HL-60 (cell line): Measurements from ENCODE around the gene NCBP2.

Source experiments
- DNase-seq, 2 experiments: peaks; one replicate each; pipeline ENCODE4 v3.0.0-alpha.2; 2010 to 2020; ENCODE audit warnings: low read depth in 1 of 2, low spot score in 1 of 2
- H3K27ac ChIP-seq: fragments of 250-450 bp; sonication (Bioruptor Pico); replicated peaks from 2 replicates; pipeline ENCODE4 v1.5.1; 2020; ENCODE audit warnings: mild to moderate bottlenecking, moderate library complexity
- H3K27me3 ChIP-seq: fragments of 250-450 bp; sonication (Bioruptor Pico); 2 replicates; pipeline ENCODE4 v1.5.1; 2021; ENCODE audit warnings: mild to moderate bottlenecking, moderate library complexity; ENCODE audit not compliant: insufficient read depth, poor library complexity, severe bottlenecking
- H3K4me3 ChIP-seq: replicated peaks from 2 replicates; pipeline ENCODE4 v1.5.1; 2011; ENCODE audit warnings: mild to moderate bottlenecking, control low read depth, low read length; ENCODE audit not compliant: insufficient read depth
- GABPA ChIP-seq: IDR thresholded peaks from 2 replicates; pipeline ENCODE4 v1.6.1; 2012; ENCODE audit warnings: low read depth
- POLR2AphosphoS5 ChIP-seq: IDR thresholded peaks from 2 replicates; pipeline ENCODE4 v1.6.1; 2012; ENCODE audit warnings: low read depth
- SPI1 ChIP-seq: IDR thresholded peaks from 2 replicates; pipeline ENCODE4 v1.6.1; 2012; ENCODE audit warnings: low read depth, mild to moderate bottlenecking, borderline replicate concordance
- TF ChIP-seq, protein P1 (sequence below): IDR thresholded peaks from 2 replicates; pipeline ENCODE4 v1.6.1; 2012; ENCODE audit warnings: low read depth; ENCODE audit not compliant: insufficient replicate concordance
- TF ChIP-seq, protein P2 (sequence below): IDR thresholded peaks from one replicate; pipeline ENCODE4 v1.5.1; 2011; ENCODE audit warnings: low read length, control low read depth, inconsistent platforms; ENCODE audit not compliant: insufficient read depth

Gene NCBP2

DNA sequence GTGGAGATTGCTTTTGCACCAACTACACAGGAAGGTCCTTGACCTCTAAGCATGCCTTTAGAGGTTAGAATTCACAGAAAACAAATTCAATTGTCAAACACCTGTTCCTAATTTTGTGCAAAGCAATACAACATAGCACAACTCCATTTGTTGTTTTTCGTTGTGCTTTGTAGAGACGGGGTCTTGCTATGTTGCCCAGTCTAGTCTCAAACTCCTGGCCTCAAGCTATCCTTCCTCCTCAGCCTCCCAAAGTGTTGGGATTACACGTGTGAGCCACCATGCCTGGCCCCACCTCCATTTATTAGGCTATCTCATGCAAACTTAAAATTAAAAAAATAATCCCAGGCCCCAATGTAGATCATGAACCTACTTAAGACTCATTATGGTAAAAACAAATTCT, 6.0 kb downstream of the NCBP2 start:
- TF ChIP-seq SPI1 = no peak
- no peak for TF ChIP-seq GABPA
- TF ChIP-seq, protein P1, sequence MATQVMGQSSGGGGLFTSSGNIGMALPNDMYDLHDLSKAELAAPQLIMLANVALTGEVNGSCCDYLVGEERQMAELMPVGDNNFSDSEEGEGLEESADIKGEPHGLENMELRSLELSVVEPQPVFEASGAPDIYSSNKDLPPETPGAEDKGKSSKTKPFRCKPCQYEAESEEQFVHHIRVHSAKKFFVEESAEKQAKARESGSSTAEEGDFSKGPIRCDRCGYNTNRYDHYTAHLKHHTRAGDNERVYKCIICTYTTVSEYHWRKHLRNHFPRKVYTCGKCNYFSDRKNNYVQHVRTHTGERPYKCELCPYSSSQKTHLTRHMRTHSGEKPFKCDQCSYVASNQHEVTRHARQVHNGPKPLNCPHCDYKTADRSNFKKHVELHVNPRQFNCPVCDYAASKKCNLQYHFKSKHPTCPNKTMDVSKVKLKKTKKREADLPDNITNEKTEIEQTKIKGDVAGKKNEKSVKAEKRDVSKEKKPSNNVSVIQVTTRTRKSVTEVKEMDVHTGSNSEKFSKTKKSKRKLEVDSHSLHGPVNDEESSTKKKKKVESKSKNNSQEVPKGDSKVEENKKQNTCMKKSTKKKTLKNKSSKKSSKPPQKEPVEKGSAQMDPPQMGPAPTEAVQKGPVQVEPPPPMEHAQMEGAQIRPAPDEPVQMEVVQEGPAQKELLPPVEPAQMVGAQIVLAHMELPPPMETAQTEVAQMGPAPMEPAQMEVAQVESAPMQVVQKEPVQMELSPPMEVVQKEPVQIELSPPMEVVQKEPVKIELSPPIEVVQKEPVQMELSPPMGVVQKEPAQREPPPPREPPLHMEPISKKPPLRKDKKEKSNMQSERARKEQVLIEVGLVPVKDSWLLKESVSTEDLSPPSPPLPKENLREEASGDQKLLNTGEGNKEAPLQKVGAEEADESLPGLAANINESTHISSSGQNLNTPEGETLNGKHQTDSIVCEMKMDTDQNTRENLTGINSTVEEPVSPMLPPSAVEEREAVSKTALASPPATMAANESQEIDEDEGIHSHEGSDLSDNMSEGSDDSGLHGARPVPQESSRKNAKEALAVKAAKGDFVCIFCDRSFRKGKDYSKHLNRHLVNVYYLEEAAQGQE = no peak
- Histone ChIP-seq H3K4me3 (no peak overlapping the region), H3K27me3 (no peaks in the 10 kb centered on the region), H3K27ac (no peak overlapping the region)
- DNase-seq = no peak

DNA sequence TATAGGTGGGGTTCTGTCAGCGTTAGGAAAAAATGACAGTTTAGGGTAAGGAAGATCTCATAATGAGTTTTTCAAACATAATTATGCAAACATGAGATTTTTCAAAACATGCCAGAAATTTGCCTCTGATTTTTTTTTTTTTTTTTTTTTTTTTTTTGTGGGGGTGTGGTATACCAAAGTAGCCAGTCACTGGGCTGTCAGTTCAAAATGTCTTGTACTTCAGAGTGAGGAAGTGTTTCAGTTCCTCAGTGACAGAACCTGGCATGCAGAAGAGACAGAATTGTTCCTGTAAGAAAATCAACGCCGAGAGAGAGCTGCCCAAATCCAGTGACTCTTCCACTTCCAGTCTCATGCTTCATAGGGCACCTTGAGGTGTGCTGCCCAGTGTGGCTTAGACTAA, 9.7 kb downstream of the NCBP2 start:
- DNase-seq = no peak
- Histone ChIP-seq H3K27ac (no peak overlapping the region), H3K4me3 (no peak overlapping the region), H3K27me3 (no peaks in the 10 kb centered on the region)
- TF ChIP-seq, protein P1 = no peak
- peak; percentile 54; the same call in 1 of the 2 replicates for TF ChIP-seq SPI1

DNA sequence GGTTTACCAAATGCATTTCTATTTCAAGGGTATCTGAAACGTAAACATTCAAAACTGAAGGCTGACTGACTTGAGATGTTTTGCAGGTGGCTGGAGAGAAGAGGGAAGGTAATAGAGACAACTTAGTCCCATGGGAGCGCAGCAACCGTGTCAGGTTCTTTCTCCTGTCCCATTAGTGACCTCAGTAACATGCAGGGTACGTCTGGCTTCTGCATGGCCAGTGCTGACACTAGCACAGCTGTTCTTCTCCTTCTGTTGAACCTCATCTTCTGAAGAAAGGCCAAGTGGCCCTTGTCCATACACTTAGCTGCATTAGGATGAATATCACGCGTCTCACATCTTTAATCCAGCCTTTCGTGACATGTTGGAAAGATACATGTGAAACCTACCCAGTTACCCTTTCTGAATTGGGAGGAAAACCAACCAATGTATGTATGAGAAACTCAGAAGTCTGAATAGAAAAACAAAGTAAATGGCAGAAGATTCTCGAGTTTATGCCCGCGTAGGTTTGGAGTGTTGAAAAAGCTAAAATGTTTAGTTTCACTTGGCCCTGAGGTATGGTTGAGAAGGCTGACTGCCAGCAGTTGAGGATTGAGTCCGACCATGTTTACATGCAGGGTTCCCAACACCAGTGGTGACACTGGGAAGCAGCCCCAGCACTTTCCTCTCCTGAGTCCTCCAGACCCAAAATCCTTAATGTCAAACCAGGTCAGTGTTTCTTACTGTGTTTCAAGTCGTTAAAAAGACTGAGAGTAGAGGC, 10.3 kb downstream of the NCBP2 start:
- Histone ChIP-seq H3K4me3 (no peak overlapping the region), H3K27me3 (no peaks in the 10 kb centered on the region), H3K27ac (no peak overlapping the region)
- no peak for DNase-seq
- TF ChIP-seq, protein P1 = no peak
- TF ChIP-seq SPI1 (no peak), POLR2AphosphoS5 (no peak), GABPA (no peak)
- TF ChIP-seq, protein P2, sequence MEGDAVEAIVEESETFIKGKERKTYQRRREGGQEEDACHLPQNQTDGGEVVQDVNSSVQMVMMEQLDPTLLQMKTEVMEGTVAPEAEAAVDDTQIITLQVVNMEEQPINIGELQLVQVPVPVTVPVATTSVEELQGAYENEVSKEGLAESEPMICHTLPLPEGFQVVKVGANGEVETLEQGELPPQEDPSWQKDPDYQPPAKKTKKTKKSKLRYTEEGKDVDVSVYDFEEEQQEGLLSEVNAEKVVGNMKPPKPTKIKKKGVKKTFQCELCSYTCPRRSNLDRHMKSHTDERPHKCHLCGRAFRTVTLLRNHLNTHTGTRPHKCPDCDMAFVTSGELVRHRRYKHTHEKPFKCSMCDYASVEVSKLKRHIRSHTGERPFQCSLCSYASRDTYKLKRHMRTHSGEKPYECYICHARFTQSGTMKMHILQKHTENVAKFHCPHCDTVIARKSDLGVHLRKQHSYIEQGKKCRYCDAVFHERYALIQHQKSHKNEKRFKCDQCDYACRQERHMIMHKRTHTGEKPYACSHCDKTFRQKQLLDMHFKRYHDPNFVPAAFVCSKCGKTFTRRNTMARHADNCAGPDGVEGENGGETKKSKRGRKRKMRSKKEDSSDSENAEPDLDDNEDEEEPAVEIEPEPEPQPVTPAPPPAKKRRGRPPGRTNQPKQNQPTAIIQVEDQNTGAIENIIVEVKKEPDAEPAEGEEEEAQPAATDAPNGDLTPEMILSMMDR = no peak

DNA sequence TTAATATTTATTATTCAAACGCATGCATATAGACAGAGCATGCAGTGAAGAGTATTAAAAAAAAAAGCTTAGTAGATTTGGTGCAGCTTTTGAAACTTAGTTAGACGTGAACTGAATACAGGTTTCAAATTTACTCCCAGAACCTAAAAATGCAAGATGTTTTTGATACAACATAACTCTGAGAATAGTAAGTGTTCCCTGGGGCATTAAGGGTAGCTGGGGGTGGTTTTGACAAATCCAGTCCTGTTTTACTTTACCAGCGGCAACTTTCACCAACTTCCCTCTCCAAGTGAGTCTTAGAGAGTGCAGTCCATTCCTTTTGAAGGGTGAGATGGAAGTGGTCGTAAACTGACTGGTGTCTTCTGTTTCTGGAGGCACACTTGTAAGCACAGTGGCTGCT, 11.2 kb downstream of the NCBP2 start:
- TF ChIP-seq, protein P2 = no peak
- no peak for TF ChIP-seq GABPA
- no peak for TF ChIP-seq SPI1
- TF ChIP-seq, protein P1 = no peak
- no peak for TF ChIP-seq POLR2AphosphoS5
- Histone ChIP-seq H3K27me3 (no peaks in the 10 kb centered on the region), H3K4me3 (no peak overlapping the region), H3K27ac (no peak overlapping the region)
- no peak for DNase-seq
